22Rv1 (cell line): ENCODE results near the gene DENND10.
A peak's percentile ranks its signal among the peaks of the same experiment; 100 is the strongest.

Source experiments
- H3K27ac ChIP-seq: fragments of 450-650 bp; 2 replicates; pipeline ENCODE4 v1.5.1; 2017
- CTCF ChIP-seq: fragments of 450-650 bp; IDR thresholded peaks from 2 replicates; pipeline ENCODE4 v1.5.1; 2017; ENCODE audit warnings: mild to moderate bottlenecking
- ZFX ChIP-seq: fragments of 450-650 bp; IDR thresholded peaks from 2 replicates; pipeline ENCODE4 v1.6.1; 2017; ENCODE audit warnings: antibody characterized with exemption, borderline replicate concordance

DENND10 gene

GRCh38 chr10:119070395-119071165 lies 33.3 kb upstream of the DENND10 start:
- H3K27ac ChIP-seq: no peak overlapping the region
- TF ChIP-seq ZFX (no peak), CTCF (no peak)

- TF ChIP-seq ZFX (no peak), CTCF (no peak)
- no peak overlapping the region for H3K27ac ChIP-seq
Measured at GRCh38 chr10:119073584-119073983, 30.3 kb upstream of the DENND10 start.

- peak overlapping the region; percentile 92; the same call in 1 of the 2 replicates for H3K27ac ChIP-seq
- no peak for TF ChIP-seq CTCF
- TF ChIP-seq ZFX: no peak
Measured at GRCh38 chr10:119078422-119079179, 25.3 kb upstream of the DENND10 start.

- peak overlapping the region; percentile 92 for H3K27ac ChIP-seq
- TF ChIP-seq ZFX: no peak
- TF ChIP-seq CTCF: no peak
Measured at GRCh38 chr10:119079599-119080520, 24.1 kb upstream of the DENND10 start.

- TF ChIP-seq ZFX: no peak
- peak within 1 kb of the TSS; percentile 92 for H3K27ac ChIP-seq
Measured at GRCh38 chr10:119080521-119081259, 23.2 kb upstream of the DENND10 start, which contains the start of gene EIF3A. Gene EIF3A, minus strand, starts transcription at chr10:119080817. Its CDS starts 141 bp downstream, at chr10:119080676.

GRCh38 chr10:119084896-119085295 lies 19.0 kb upstream of the DENND10 start:
- TF ChIP-seq ZFX: no peak
- no peak for TF ChIP-seq CTCF
- no peak overlapping the region for H3K27ac ChIP-seq
